EL (cell line): ENCODE results near the gene MAST4.

ENCODE experiments used
- DNase-seq: peaks from one replicate; pipeline ENCODE4 v3.0.0-alpha.2; 2016

The MAST4 gene

GRCh38 chr5:67200809-67201562, 604.8 kb downstream of the MAST4 start:
- no peak for DNase-seq

DNA sequence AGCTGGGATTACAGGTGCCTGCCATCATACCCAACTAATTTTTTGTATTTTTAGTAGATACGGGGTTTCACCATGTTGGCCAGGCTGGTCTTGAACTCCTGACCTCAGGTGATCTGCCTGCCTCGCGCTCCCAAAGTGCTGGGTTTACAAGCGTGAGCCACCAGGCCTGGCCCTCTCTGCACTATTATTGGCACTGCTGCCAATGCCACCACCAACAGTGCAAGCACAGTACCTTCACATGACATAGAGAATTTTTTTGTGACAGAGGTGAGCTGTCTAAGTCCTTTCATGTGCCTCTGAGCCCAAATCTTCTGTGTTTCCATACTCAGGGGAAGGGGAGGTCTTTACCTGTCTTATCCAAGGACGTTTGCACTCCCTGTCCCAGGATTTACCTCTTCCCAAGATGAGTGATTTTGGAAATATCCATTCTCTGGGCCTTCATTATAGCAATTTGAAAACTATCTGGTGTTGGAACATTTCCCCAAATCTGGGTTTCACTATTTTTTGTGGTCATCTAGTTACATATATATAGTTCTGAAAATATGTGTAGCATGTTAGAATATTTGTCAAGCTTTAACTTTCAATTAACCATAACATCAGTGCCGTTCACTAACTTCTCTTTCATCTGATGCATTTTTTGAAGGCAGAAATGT, 605.8 kb downstream of the MAST4 start:
- DNase-seq: no peak

GRCh38 chr5:67202828-67203227, 606.6 kb downstream of the MAST4 start:
- no peak for DNase-seq

DNA sequence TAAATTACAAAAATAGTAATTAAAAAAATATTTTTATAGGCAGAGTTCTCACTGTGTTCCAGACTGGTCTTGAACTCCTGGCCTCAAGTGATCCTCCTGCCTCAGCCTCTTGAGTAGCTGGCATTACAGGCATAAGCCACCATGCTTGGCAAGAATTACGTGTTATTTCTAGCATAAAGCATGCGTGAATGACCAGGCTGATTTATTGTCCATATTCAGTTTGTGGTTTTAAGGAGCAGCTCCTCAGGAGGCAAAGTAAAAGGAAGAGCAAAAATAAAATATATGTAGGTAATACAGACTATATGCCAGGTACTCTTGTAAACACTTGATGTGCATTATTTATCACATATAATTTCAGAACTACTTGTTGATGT, 607.5 kb downstream of the MAST4 start:
- DNase-seq: no peak

DNA sequence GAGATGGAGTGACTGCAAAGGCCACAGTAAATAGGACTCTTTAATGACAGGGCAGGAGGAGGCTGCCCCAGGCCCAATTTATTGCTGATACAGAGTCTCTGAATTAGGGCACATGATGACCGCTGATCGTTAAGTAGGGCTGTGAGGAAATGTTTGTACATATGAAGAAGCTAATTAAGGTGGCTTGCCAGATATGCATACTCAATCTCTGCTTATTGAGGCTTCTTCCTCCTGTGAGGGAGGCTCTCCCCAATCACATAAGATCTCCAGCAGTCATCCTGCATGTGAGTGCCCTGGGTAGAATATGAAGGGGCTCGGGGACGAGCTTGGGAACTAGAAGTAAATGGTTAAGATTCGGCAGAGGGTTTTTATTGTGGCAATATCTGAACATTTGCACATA, 608.6 kb downstream of the MAST4 start:
- DNase-seq: no peak

DNA sequence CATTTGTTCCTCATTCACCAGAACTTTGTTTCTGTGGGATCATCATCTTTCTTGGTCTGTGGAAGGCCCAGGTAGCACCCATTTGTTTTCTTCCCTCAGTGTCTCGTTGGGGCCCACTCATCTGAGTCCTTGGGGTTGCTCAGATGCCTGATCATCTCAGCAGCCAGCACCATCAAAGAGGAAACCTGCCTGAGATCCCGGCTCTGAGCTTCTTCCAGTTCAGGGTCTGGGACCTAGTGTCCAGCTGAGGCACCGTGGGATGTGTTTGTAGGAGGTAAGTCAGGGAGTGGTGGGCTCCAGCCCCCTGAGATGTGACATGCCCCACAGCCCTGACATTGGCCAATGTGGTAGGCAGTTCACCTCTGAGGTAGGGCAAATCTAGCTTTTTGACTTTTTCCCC, 609.8 kb downstream of the MAST4 start:
- no peak for DNase-seq

DNA sequence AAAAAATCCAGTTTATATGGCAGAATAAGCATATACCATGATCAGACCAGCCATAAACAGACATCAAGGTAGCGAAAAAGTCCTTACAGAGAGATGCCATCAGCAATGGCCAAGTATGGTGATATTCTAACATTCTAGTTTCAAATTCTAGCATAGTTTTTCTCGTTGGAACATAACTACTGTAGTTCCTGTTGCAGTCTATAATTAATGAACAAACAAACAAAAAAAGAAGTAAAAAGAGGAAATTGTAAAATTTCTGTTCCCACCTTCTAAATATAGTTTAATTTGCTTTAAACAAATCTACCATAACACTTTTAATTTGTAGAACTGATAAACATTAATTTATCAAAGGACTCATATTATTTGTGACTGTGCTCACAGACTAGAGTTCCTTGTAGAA, 610.3 kb downstream of the MAST4 start:
- no peak for DNase-seq

GRCh38 chr5:67206929-67207328, 610.7 kb downstream of the MAST4 start:
- DNase-seq: no peak

- DNase-seq: no peak
Observed at GRCh38 chr5:67208403-67208802, 612.2 kb downstream of the MAST4 start.

GRCh38 chr5:67209141-67209771, 613.1 kb downstream of the MAST4 start:
- DNase-seq: peak; percentile 71

GRCh38 chr5:67211926-67212325, 615.7 kb downstream of the MAST4 start:
- peak; percentile 79 for DNase-seq

DNA sequence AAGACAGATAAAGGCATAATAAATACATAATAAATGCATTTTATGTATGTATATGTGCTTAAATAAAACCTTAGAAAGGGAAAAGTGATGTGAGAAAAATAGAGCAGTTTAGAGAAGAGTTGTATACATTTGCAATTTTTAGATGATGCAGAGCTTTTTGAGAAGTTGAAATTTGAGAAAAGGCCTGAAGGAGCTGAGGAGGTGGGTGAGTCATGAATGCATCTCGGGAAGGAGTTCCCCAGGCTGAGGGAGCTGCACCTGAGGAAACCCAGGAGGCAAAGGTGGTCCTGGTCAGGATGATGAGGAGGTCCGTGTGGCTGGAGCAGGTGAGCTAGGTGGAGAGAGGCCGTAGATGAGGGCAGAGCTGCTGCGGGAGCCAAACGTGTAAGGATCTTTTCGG, 617.8 kb downstream of the MAST4 start:
- DNase-seq: no peak

DNA sequence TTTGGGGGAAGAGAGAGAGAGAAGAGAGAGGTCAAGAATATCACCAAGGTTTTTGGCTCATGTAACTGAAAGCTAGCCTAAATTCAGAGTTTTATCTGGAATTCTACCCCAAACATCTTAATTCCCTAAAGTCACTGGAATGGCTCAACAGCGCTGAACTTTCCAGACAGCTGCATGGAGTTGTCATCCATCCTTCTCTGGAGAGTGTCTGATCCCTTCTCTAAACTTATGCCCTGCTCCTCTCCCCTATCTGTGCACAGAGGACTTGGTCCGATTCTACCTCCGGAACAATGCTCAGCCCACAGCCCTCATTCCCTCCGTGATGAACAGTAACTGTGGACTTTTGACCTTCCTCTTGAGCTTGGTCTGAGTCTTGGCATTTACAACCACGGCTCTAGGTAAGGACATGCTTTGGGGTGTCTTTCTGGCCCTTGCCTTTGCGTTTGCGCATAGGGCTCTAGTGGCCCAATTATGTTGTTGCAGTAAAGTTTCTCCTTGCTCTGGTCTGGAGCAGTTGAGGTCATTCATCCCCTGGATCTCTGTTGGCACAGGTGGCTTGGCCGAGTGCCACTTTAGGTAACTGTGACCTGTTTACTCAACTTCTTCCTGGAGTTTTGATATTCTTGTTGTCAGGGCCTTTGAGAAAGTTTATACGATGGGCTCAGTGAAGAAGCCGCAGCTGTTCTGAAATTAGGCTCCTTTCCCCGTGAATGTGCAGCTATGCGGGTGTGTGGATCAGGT, 618.7 kb downstream of the MAST4 start:
- DNase-seq: no peak

DNA sequence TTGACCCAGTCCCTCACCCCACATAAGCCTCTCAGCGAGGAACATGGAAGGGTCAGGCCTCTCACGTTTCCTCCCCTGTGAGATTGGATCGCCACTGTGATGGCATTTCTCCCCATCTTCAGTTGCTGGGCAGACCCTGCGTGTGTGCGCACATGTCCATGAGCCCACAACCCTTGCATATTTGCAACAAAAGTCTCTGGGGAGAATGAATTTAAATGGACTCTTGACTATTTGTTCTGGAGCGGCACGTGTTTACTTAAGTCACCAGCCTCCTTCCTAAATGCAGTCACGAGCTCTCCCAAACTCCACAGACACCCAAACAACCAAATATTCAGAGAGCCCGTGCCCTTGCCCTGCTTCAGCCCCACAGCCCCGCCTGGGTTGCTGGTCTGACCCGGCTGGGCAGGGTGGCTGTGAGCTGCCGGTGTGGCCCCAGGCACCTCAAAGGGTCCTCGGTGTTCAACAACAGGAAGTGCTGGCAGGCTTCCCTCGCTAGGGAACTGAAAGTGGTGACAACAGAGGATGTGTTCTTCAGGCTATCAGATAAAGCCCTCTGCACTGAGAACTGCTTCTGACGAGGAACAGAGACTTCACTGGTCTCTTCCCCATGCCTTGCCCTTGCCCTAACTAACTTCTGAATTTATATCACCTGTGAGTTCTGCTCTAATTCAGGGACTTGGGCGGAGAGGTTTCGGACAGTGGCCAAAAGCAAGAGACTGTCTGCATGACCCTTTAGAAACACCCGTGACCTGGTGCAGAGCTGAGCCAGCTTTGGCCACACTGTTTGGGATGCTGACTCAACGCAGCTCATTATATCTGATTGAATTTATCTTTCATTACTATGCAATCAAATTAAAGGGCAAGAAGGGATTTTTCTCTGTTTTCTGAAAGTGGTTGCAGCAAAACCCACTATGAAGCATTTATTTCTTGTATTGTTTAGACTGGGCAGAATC, 619.6 kb downstream of the MAST4 start:
- peak; percentile 51 for DNase-seq

GRCh38 chr5:67216564-67216963, 620.4 kb downstream of the MAST4 start:
- no peak for DNase-seq
